Mononuclear cell (primary cell): ENCODE results near the gene SFRP4. TPM values are rescaled to one million over a fixed set of nuclear protein-coding genes. Genes with fewer than 3 reads are reported as not detected.
"Not testable (repeated sequence)": the region's sequence is repeated elsewhere in the genome, so short reads cannot be mapped to it uniquely, and the experiment has no call there.

Experiments used
- H3K27me3 ChIP-seq: 2 replicates; pipeline ENCODE4 v1.6.0; 2011; ENCODE audit warnings: low read length, control low read depth; ENCODE audit not compliant: insufficient read depth
- H3K4me1 ChIP-seq: 2 replicates; pipeline ENCODE4 v1.5.1; 2011; ENCODE audit warnings: mild to moderate bottlenecking, low read length, control low read depth; ENCODE audit not compliant: insufficient read depth
- H3K4me3 ChIP-seq: 2 replicates; pipeline ENCODE4 v1.5.1; 2011; ENCODE audit warnings: mild to moderate bottlenecking, low read length, moderate library complexity
- H3K9me3 ChIP-seq: 2 replicates; pipeline ENCODE4 v1.5.1; 2011; ENCODE audit warnings: low read depth, mild to moderate bottlenecking, control low read depth, low read length
- total RNA-seq: library from RNA; depleted of rRNA; stranded (reverse); fragments of >200 nt; gene quantifications from one replicate; pipeline ENCODE4 v1.2.3, GENCODE V29; 2012

The SFRP4 gene
- not detected for total RNA-seq

- Histone ChIP-seq H3K9me3 (no peaks in the 10 kb centered on the region), H3K4me1 (peaks cover 40% of the 10 kb centered on the region), H3K27me3 (peaks cover 65% of the 10 kb centered on the region), H3K4me3 (no peak within 1 kb of the TSS)
Observed at GRCh38 chr7:37916673-37917660, at the start of gene SFRP4. SFRP4 (minus strand) TSS chr7:37916817; CDS start chr7:37916537, 280 bp downstream.

DNA sequence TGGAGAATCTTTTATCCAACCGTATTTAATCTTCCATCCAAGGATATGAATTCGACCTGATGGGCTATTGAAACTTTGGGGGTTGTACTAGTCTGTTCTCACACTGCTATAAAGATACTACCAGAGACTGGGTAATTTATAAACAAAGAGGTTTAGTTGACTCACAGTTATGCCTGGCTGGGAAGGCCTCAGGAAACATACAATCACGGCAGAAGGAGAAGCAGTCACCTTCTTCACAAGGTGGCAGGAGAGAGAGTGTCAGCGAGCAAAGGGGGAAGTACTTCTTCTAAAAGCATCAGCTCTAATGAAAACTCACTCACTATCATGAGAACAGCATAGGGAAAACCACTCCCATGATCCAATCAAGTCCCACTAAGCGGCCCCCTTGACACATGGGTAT lies 47.6 kb upstream of the SFRP4 start:
- no peaks in the 10 kb centered on the region for H3K9me3 ChIP-seq
- no peaks in the 10 kb centered on the region for H3K27me3 ChIP-seq
- no peaks in the 10 kb centered on the region for H3K4me1 ChIP-seq
- H3K4me3 ChIP-seq: no peak overlapping the region

DNA sequence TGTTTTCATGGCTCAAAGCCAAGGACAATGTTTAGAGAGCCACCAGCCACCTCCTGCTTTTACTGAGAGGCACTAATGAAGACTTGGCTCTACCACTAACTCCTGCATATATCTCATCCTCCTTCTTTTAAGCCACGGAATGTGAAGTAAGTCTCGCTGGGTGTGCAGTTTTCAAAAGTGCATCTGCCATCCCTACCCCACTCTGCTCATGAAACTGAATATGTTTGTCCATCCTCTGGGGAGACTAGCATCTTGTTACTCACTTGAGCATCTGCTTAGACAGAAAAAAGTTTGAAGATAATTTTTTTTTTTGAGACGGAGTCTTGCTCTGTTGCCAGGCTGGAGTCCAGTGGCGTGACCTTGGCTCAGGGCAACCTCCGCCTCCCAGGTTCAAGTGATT lies 44.6 kb upstream of the SFRP4 start:
- Histone ChIP-seq H3K4me1 (no peaks in the 10 kb centered on the region), H3K27me3 (no peaks in the 10 kb centered on the region), H3K4me3 (no peak overlapping the region), H3K9me3 (no peaks in the 10 kb centered on the region)

- Histone ChIP-seq H3K9me3 (no peaks in the 10 kb centered on the region), H3K27me3 (no peaks in the 10 kb centered on the region), H3K4me3 (no peak overlapping the region), H3K4me1 (peaks cover 3% of the 10 kb centered on the region)
Observed at GRCh38 chr7:37960483-37960882, 43.9 kb upstream of the SFRP4 start.

DNA sequence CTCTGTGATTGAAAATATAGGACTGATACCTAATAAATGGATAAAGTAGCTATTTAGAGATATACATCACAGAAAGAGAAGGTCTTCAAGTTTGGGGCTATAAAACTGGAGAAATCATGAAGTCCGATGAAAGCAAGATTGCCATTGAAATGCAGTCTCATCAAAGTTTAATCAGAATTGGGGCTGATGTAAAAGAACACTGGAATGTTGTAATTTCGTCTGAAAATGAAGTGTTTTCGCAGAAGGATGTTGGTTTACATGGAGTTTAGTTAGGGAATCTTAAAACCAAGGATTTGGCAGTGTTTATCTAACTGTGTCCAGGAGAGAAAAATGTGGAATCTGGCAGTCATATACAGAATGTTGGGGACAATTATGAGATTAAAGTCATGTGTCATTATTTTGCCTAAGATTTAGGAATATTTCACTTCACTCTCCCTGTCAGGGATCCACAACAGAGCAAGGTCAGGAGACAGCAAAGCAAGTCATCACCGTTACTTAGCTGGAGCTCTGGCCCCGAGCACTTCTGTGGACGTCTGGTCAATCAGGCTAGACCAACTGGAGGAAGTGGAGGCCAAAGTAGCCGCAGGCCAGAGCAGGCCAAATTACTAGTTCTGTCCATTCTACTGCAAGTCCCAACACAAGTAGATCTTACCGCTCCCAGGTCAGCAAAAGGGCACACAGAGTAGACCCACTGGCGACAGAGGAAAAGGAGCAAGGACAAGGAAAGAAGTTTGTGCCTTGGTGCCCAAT lies 40.8 kb upstream of the SFRP4 start:
- no peak overlapping the region for H3K4me3 ChIP-seq
- H3K27me3 ChIP-seq: no peaks in the 10 kb centered on the region
- no peaks in the 10 kb centered on the region for H3K9me3 ChIP-seq
- H3K4me1 ChIP-seq: peaks cover 3% of the 10 kb centered on the region

DNA sequence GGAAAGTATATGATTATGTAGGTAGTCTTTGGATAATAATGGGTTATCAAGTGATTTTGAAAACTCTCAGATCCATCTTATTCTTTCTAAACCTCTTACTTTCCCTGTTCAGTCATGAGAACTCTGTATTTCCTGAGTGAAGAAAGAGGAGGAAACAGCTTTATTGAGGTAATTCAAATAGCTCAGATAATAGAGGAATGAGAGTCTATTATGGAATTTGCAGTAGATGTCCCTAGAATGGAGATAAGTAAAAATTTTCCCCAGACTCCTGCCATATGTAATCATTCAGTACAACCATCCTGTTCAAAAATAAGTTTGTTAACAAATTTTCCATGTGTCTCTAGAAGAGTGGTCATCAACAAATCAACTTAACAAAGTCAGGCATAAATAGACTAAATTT lies 40.2 kb upstream of the SFRP4 start:
- Histone ChIP-seq H3K4me3 (no peak overlapping the region), H3K4me1 (peaks cover 8% of the 10 kb centered on the region), H3K27me3 (no peaks in the 10 kb centered on the region), H3K9me3 (no peaks in the 10 kb centered on the region)

GRCh38 chr7:37954217-37954616 lies 37.6 kb upstream of the SFRP4 start:
- not testable (repeated sequence) for H3K9me3 ChIP-seq, H3K4me3 ChIP-seq, H3K4me1 ChIP-seq, H3K27me3 ChIP-seq

DNA sequence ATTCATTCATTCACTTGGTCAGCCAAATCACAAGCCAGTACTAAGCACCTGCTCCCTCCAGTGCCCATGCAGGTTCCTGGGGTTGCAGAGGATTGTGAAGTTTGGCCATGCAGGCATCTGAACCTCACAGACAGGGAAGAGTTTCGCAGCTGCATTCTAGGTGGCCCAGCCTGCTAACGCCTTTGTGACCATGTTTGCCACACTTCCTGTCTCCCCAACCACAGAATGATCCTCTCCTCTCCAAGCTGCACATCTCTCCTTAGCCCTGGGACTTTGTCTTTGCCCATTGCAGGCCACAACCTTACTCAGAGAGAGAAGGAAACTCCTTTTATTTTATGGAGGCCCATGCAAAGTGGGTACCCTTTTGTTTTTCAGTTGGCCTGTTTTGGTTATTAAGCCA lies 35.6 kb upstream of the SFRP4 start:
- Histone ChIP-seq H3K9me3 (no peaks in the 10 kb centered on the region), H3K4me3 (no peak overlapping the region), H3K4me1 (peaks cover 8% of the 10 kb centered on the region), H3K27me3 (no peaks in the 10 kb centered on the region)

DNA sequence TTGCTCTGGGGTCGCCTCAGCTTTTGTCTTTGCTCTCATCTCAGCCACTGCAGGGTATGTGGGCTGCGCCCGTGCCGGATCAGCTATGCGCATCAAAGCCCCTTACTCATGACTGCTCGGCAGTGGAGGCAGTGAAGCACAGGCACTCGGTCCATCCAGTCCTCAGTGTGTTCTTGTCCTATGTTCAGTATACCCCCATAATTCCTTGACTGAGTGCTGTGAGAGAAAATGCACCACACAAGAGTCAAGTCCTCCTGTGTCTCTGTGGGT lies 31.3 kb upstream of the SFRP4 start:
- Histone ChIP-seq H3K27me3 (no peaks in the 10 kb centered on the region), H3K9me3 (no peaks in the 10 kb centered on the region), H3K4me3 (no peak overlapping the region), H3K4me1 (peaks cover 5% of the 10 kb centered on the region)

- Histone ChIP-seq H3K9me3 (no peaks in the 10 kb centered on the region), H3K4me3 (no peak overlapping the region), H3K4me1 (peaks cover 5% of the 10 kb centered on the region), H3K27me3 (no peaks in the 10 kb centered on the region)
Observed at GRCh38 chr7:37947138-37947940, 30.7 kb upstream of the SFRP4 start.

- no peaks in the 10 kb centered on the region for H3K9me3 ChIP-seq
- H3K4me1 ChIP-seq: no peaks in the 10 kb centered on the region
- no peak overlapping the region for H3K4me3 ChIP-seq
- H3K27me3 ChIP-seq: no peaks in the 10 kb centered on the region
Observed at GRCh38 chr7:37945336-37945735, 28.7 kb upstream of the SFRP4 start.

GRCh38 chr7:37944737-37945054 lies 28.1 kb upstream of the SFRP4 start:
- Histone ChIP-seq H3K9me3 (no peaks in the 10 kb centered on the region), H3K4me3 (no peak overlapping the region), H3K27me3 (no peaks in the 10 kb centered on the region), H3K4me1 (no peaks in the 10 kb centered on the region)

DNA sequence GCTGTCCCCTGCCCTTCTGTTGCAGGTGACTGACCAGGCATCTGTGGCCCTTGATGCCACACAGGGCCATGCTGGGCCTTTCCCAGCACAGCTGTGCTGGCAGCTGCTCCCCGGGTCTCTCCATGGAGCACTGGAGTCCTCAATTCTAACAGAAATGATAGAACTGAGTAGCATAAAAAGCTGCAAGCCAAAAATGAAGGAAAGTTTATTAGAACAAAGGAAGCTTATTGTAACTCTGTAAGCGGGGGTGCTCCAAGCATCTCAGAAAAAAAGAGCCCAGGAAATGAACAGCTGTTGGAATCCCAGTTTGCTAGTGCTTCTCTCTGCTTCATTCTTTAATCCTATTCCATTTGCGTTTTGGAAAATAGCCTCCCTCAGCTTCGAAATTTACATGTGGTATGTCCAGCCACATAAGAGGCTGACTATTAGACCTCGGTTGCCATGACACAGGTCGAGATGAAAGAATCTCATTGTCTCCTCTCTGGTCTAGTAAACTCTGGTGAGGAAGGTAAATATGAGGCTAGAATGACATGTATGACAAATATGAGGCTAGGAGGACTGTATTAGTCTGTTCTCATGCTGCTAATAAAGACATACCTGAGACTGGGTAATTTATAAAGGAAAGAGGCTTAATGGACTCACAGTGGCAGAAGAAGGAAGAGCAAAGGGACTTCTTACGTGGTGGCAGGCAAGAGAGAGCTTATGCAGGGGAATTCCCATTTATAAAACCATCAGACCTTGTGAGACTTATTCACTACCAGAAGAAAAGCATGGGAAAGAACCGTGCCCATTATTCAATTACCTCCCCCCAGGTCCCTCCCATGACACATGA lies 27.5 kb upstream of the SFRP4 start:
- H3K4me3 ChIP-seq: no peak overlapping the region
- H3K27me3 ChIP-seq: no peaks in the 10 kb centered on the region
- H3K4me1 ChIP-seq: no peaks in the 10 kb centered on the region
- H3K9me3 ChIP-seq: no peaks in the 10 kb centered on the region

GRCh38 chr7:37942934-37943610 lies 26.5 kb upstream of the SFRP4 start:
- H3K4me3 ChIP-seq: no peak overlapping the region

More at GRCh38 chr7:37942934-37943610, 26.5 kb upstream of the SFRP4 start:
- H3K9me3 ChIP-seq: no peaks in the 10 kb centered on the region
- no peaks in the 10 kb centered on the region for H3K27me3 ChIP-seq
- no peaks in the 10 kb centered on the region for H3K4me1 ChIP-seq
